Chondrocyte (in vitro differentiated cells): ENCODE results near the gene TTR. TPM values are rescaled to one million over a fixed set of nuclear protein-coding genes. Genes with fewer than 3 reads are reported as not detected.

Experiments
- DNase-seq: peaks from one replicate; pipeline ENCODE4 v3.0.0; 2021; ENCODE audit warnings: mixed read lengths, low spot score
- H3K27ac Mint-ChIP-seq: one replicate; pipeline ENCODE4 v1.8.0; 2021; ENCODE audit warnings: mild to moderate bottlenecking, moderate library complexity, mixed read lengths; ENCODE audit not compliant: unreplicated experiment
- H3K27me3 Mint-ChIP-seq: 2 replicates; pipeline ENCODE4 v1.8.0; 2021; ENCODE audit warnings: low read depth, mixed read lengths
- H3K36me3 Mint-ChIP-seq: 2 replicates; pipeline ENCODE4 v1.8.0; 2021; ENCODE audit warnings: low read depth, mixed read lengths
- H3K4me1 Mint-ChIP-seq: 2 replicates; pipeline ENCODE4 v1.8.0; 2021; ENCODE audit warnings: low read depth, mild to moderate bottlenecking, mixed read lengths
- H3K4me3 Mint-ChIP-seq: one replicate; pipeline ENCODE4 v1.8.0; 2021; ENCODE audit warnings: mild to moderate bottlenecking, moderate library complexity, mixed read lengths; ENCODE audit not compliant: unreplicated experiment
- H3K9me3 Mint-ChIP-seq: 2 replicates; pipeline ENCODE4 v1.8.0; 2021; ENCODE audit warnings: low read depth, mixed read lengths
- CTCF ChIP-seq: fragments of 200-600 bp; sonication (generic); IDR thresholded peaks from 2 replicates; pipeline ENCODE4 v1.5.0; 2021; ENCODE audit warnings: antibody characterized with exemption, mild to moderate bottlenecking, moderate library complexity
- total RNA-seq: library from RNA; stranded (reverse); gene quantifications from 3 replicates; pipeline ENCODE4 v1.2.1, GENCODE V29; 2021

TTR gene
- total RNA-seq, 1 donor from 2014 or later, result not detected

- H3K36me3 Mint-ChIP-seq, result no peaks in the 10 kb centered on the region
- TF ChIP-seq CTCF, result no peak
- no peak for DNase-seq
- no peaks in the 10 kb centered on the region for H3K9me3 Mint-ChIP-seq
- no peaks in the 10 kb centered on the region for H3K27me3 Mint-ChIP-seq
- H3K4me3 Mint-ChIP-seq, result no peak overlapping the region
- peaks cover 5% of the 10 kb centered on the region for H3K4me1 Mint-ChIP-seq
- no peak overlapping the region for H3K27ac Mint-ChIP-seq
Observed at GRCh38 chr18:31611511-31611910, 19.8 kb downstream of the TTR start.

- no peaks in the 10 kb centered on the region for H3K36me3 Mint-ChIP-seq
- no peaks in the 10 kb centered on the region for H3K9me3 Mint-ChIP-seq
- peaks cover 5% of the 10 kb centered on the region for H3K4me1 Mint-ChIP-seq
- no peak overlapping the region for H3K4me3 Mint-ChIP-seq
- no peaks in the 10 kb centered on the region for H3K27me3 Mint-ChIP-seq
- no peak overlapping the region for H3K27ac Mint-ChIP-seq
- TF ChIP-seq CTCF, result no peak
- DNase-seq, result no peak
Observed at GRCh38 chr18:31612124-31612523, 20.4 kb downstream of the TTR start.

- H3K27me3 Mint-ChIP-seq, result no peaks in the 10 kb centered on the region
- no peaks in the 10 kb centered on the region for H3K9me3 Mint-ChIP-seq
- no peaks in the 10 kb centered on the region for H3K36me3 Mint-ChIP-seq
- peaks cover 5% of the 10 kb centered on the region for H3K4me1 Mint-ChIP-seq
- DNase-seq, result no peak
- TF ChIP-seq CTCF, result no peak
- no peak overlapping the region for H3K4me3 Mint-ChIP-seq
- H3K27ac Mint-ChIP-seq, result no peak overlapping the region
Observed at GRCh38 chr18:31614044-31614443, 22.4 kb downstream of the TTR start.

- Mint-ChIP-seq H3K27me3 (no peaks in the 10 kb centered on the region), H3K36me3 (no peaks in the 10 kb centered on the region), H3K27ac (no peak overlapping the region), H3K4me1 (peaks cover 5% of the 10 kb centered on the region), H3K9me3 (no peaks in the 10 kb centered on the region), H3K4me3 (no peak overlapping the region)
- no peak for TF ChIP-seq CTCF
- no peak for DNase-seq
Observed at GRCh38 chr18:31616586-31616985, 24.9 kb downstream of the TTR start.

- Mint-ChIP-seq H3K9me3 (no peaks in the 10 kb centered on the region), H3K36me3 (no peaks in the 10 kb centered on the region), H3K4me1 (peaks cover 2% of the 10 kb centered on the region), H3K27ac (no peak overlapping the region), H3K4me3 (no peak overlapping the region), H3K27me3 (no peaks in the 10 kb centered on the region)
- DNase-seq, result no peak
- no peak for TF ChIP-seq CTCF
Observed at GRCh38 chr18:31617031-31617717, 25.5 kb downstream of the TTR start.
